ENCODE measurements around the gene SWT1. TPM values are rescaled to one million over a fixed set of nuclear protein-coding genes. Genes with fewer than 3 reads are reported as not detected.

The SWT1 gene, protein sequence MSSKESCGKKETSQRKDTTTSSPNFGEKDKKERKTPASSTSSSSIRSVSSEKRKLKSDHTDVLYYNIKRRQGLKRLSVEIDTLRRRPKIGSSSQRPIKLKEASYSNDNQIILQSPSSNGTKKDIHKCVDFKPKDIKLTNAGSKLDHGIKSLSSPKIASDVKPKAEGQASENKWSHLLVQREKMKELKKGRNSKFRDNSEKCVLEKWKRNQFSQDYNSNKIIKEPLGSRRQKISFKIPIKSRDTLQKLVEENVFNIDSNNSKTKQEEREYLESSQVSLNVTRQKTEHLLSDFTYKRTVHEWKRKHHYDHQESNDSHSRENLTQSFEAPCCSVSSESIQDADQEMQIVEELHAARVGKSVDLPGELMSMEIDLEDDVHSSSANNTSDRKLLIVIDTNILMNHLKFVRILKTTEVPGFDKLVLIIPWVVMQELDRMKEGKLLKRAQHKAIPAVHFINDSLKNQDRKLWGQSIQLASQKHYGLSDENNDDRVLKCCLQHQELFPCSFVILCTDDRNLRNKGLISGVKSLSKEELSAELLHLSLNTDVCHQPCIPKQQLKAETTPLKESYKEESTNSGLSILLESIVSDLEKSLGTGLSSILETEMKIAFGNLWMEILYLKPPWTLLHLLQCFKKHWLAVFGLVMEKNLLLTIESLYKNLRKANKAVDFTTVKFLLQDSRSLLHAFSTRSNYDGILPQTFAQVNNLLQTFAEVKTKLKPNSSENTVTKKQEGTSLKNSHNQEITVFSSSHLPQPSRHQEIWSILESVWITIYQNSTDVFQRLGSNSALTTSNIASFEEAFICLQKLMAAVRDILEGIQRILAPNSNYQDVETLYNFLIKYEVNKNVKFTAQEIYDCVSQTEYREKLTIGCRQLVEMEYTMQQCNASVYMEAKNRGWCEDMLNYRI
- total RNA-seq = 1 to 10 TPM; 1.9 to 6.5 (median 3.5) TPM

GRCh38 chr1:185156854-185157598 is at the start of gene SWT1, which contains the start of gene TRMT1L:
SWT1 (plus strand) TSS chr1:185157167; CDS start chr1:185160842, 3,675 bp downstream.
TRMT1L (minus strand) TSS chr1:185156953; CDS start chr1:185156712, 241 bp downstream.
- Histone ChIP-seq H3K36me3 (peaks cover 0 to 11% (median 0%) of the 10 kb centered on the region in 3 donors), H3K27ac (peak within 1 kb of the TSS; percentile 96 to 99 (median 98)), H3K4me3 (peak within 1 kb of the TSS; percentile 64 to 95 (median 88)), H3K4me1 (peaks cover 0 to 45% (median 13%) of the 10 kb centered on the region in 3 donors), H3K27me3 (no peaks in the 10 kb centered on the region), H3K9me3 (no peaks in the 10 kb centered on the region)
- intact Hi-C loops (cut with DNase I) = no loop called here
- 0% methylated on average over 37 to 39 of the region's 63 CpGs for WGBS, 2 donors
- DNase-seq = peak; percentile 99
- TF ChIP-seq CTCF (IDR thresholded peaks at IDR 0.05) = peak in 1 of 6 experiments; percentile 5
- peak in 3 of 4 donors; percentile 94 to 99 (median 98) for TF ChIP-seq POLR2A (IDR thresholded peaks at IDR 0.05)

DNA sequence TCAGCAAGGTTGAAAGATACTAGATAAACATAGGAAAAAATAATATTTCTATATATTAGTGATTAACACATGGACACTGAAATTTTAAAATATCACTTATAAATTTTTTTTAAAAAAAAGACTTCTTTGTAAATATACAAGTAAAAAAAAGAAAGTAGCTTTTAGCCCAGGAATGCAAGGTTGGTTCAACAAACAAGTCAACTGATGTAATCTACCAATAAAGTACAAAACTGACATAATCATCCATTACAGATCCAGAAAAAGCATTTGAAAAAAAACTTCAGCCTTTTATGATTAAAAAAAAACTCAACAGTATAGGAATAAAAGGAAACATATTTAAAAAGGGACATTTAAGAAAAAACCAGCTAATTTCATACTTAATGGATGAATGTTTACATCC is 48.6 kb upstream of the SWT1 start:
- no peak for DNase-seq
- Histone ChIP-seq H3K4me3 (no peak overlapping the region), H3K27me3 (no peaks in the 10 kb centered on the region)

DNA sequence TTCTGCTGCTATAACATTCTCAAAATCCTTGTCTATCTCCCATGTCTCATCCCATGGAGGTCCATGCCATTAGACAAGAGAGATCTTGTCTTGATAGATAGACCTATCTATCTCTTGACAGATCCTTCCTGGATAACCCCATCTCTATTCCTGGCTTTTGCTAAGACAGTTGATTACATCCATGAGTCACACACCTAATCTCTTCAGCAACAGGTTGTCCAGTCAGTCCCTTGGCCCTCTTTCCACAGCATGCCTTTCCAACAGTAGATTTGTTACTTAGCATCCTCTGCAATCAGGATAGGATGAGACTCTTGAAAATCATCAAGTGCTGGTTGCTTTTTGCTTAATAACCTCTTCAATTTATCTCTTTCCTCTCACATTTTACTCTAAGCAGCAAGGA is 46.8 kb upstream of the SWT1 start:
- Histone ChIP-seq H3K4me3 (no peak overlapping the region), H3K9me3 (peaks cover 0 to 23% (median 12%) of the 10 kb centered on the region in 3 donors), H3K27ac (no peak overlapping the region), H3K27me3 (no peaks in the 10 kb centered on the region), H3K4me1 (no peaks in the 10 kb centered on the region), H3K36me3 (no peaks in the 10 kb centered on the region)
- intact Hi-C loops (cut with DNase I) = no loop called here
- no peak for DNase-seq
- TF ChIP-seq POLR2A (IDR thresholded peaks at IDR 0.05) (no peak), CTCF (IDR thresholded peaks at IDR 0.05) (no peak)

More for the DNA sequence above, 48.6 kb upstream of the SWT1 start:
- H3K36me3 ChIP-seq = peaks cover 0 to 7% (median 0%) of the 10 kb centered on the region in 3 donors
- no peak overlapping the region for H3K27ac ChIP-seq
- peaks cover 0 to 23% (median 12%) of the 10 kb centered on the region in 3 donors for H3K9me3 ChIP-seq
- TF ChIP-seq CTCF (IDR thresholded peaks at IDR 0.05) (no peak), POLR2A (IDR thresholded peaks at IDR 0.05) (no peak)
- H3K4me1 ChIP-seq = no peaks in the 10 kb centered on the region
- intact Hi-C loops (cut with DNase I) = no loop called here

- Histone ChIP-seq H3K4me1 (no peaks in the 10 kb centered on the region), H3K9me3 (peaks cover 0 to 22% (median 12%) of the 10 kb centered on the region in 3 donors), H3K27me3 (no peaks in the 10 kb centered on the region), H3K27ac (no peak overlapping the region), H3K4me3 (no peak overlapping the region), H3K36me3 (no peaks in the 10 kb centered on the region)
- intact Hi-C loops (cut with DNase I) = no loop called here
- no peak for TF ChIP-seq CTCF (IDR thresholded peaks at IDR 0.05)
- no peak for TF ChIP-seq POLR2A (IDR thresholded peaks at IDR 0.05)
- no peak for DNase-seq
Measured at GRCh38 chr1:185111873-185112272, 45.1 kb upstream of the SWT1 start.
